HFF-Myc (cell line): ENCODE data around the gene CDC20B.

Source experiments
- DNase-seq: peaks from one replicate; pipeline ENCODE4 v3.0.0-alpha.2; 2011; ENCODE audit warnings: low read depth; ENCODE audit errors: extremely low read depth
- H3K4me3 ChIP-seq: replicated peaks from 2 replicates; pipeline ENCODE4 v1.5.1; 2011; ENCODE audit warnings: low read depth, mild to moderate bottlenecking, control low read depth, low read length
- CTCF ChIP-seq: IDR thresholded peaks from 2 replicates; pipeline ENCODE4 v1.5.1; 2012; ENCODE audit warnings: mild to moderate bottlenecking, low read depth, low read length, control low read depth; ENCODE audit errors: missing control alignments

CDC20B gene

GRCh38 chr5:55143624-55144023 is 29.4 kb downstream of the CDC20B start:
- DNase-seq = no peak
- TF ChIP-seq CTCF = no peak

GRCh38 chr5:55141945-55142690 is 30.9 kb downstream of the CDC20B start:
- H3K4me3 ChIP-seq = no peak overlapping the region
- no peak for DNase-seq
- no peak for TF ChIP-seq CTCF

More at GRCh38 chr5:55143624-55144023, 29.4 kb downstream of the CDC20B start:
- no peak overlapping the region for H3K4me3 ChIP-seq

DNA sequence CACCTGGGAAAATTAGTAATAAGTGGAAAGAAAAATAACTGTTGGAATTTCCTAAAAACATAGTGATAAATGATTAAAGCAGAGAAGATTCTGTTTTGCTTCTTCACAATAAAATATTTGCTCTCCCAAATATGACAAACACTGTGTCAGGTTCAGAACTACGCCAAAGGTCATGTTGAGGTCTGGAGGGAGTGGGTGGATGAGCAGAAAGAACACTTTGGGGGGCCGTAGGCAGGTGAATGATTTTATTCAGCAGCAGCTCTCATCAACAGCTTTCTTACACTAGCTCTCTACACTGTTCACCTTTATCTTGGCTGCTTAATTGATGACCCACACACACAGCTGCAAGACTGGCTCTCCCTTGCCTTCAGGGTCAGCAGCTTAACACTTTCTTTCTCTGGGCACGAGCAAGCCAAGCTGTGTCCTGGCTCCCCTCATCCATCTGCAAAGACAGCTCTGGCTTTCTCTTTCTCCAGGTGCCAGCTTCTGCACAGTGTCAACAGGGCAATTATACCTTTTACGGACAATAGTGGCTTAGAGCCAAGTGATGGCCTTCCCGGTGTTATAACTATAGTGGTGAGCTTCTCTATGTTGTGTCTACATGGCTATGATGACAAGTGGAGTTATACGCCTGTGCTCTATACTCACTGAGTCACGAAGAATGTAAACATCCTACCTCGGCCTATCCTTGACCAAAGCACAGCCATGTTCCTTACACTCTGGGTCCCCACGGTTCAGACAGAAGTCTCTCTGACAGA is 31.9 kb downstream of the CDC20B start:
- no peak for DNase-seq
- no peak overlapping the region for H3K4me3 ChIP-seq
- no peak for TF ChIP-seq CTCF

DNA sequence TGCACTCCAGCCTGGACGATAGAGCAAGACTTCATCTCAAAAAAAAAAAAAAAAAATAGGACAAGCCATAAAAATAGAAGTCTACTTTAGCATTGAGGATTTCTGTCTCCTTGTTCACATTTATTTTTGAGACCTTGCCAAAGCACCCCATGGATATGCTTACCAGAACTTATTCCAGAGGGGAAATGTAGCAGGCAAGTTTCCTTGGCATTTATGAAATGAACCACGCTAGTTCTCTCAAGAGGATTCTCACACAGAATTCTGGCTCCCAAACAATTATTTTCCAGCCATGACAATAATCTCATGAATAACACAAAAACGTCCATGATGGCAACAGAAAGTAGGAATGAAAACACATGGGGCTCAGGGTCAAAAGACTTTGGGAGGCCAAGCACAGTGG is 36.5 kb downstream of the CDC20B start:
- DNase-seq = no peak
- no peak overlapping the region for H3K4me3 ChIP-seq
- no peak for TF ChIP-seq CTCF

DNA sequence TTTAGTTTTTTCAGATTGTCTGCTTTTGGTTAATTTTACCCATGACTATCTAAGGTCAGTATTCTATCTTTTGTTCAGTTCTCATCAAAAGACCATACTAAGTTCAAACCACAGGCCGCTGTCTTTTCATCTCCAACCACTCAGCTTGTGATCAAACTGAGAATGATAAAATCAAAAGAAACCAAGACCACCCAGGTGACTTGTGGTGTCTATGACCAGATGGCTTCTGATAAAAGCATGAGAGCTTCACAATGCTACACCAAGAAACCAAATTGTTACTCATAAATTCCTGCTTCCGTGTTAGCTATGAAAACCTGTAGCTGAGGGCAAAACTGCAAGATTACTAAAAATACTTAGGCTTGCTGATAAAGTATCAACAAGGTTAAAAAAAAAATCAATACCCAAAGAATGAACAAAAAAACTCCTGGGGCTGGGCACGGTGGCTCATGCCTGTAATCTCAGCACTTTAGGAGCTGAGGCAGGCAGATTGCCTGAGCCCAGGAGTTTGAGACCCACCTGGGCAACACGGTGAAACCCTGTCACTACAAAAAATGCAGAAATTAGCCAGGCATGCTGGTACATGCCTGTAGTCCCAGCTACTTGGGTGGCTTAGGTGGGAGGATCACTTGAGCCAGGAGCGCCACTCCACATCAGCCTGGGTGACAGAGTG is 38.8 kb downstream of the CDC20B start:
- no peak for TF ChIP-seq CTCF
- no peak for DNase-seq
- H3K4me3 ChIP-seq = no peak overlapping the region

DNA sequence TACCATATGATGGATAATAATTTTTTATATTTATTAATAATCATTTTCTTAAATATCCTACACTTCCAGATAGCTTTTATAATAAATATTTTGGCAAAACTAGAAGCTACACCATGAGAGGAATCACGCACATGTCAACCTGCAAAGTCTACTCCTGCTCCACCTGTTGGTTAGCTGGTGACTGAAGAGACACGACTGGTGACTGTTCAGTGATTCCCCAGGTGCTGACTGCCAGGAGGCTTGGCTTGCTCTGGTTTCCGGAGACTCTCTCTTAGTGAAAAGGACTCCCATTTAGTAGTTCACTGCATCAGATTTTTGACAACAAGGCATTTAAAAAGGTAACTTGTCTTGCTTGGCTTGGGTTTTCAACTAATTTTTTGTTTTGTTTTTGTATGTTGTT is 49.6 kb downstream of the CDC20B start:
- TF ChIP-seq CTCF = no peak
- no peak for DNase-seq
- H3K4me3 ChIP-seq = no peak overlapping the region
